IgD-negative memory B cell (primary cell): ENCODE measurements around the gene SUN3. TPM values are rescaled to one million over a fixed set of nuclear protein-coding genes. Genes with fewer than 3 reads are reported as not detected.
A peak's percentile ranks its signal among the peaks of the same experiment; 100 is the strongest.
"Not testable (repeated sequence)": the region's sequence is repeated elsewhere in the genome, so short reads cannot be mapped to it uniquely, and the experiment has no call there.

ENCODE experiments used
- H3K27ac Mint-ChIP-seq, 3 donors: one replicate each; pipeline ENCODE4 v1.8.0; 2020 to 2022; ENCODE audit warnings: mild to moderate bottlenecking in 3 of 3, mixed read lengths in 3 of 3, moderate library complexity in 1 of 3
- H3K27me3 Mint-ChIP-seq: one replicate; pipeline ENCODE4 v1.8.0; 2021; ENCODE audit warnings: mixed read lengths
- H3K36me3 Mint-ChIP-seq: one replicate; pipeline ENCODE4 v1.8.0; 2020; ENCODE audit warnings: mild to moderate bottlenecking, mixed read lengths
- H3K4me1 Mint-ChIP-seq, 3 donors: one replicate each; pipeline ENCODE4 v1.8.0; 2020 to 2022; ENCODE audit warnings: mixed read lengths in 3 of 3, mild to moderate bottlenecking in 1 of 3
- H3K4me3 Mint-ChIP-seq, 4 donors: one replicate each; pipeline ENCODE4 v1.8.0; 2020 to 2022; ENCODE audit warnings: mild to moderate bottlenecking in 4 of 4, mixed read lengths in 4 of 4, moderate library complexity in 3 of 4
- H3K9me3 Mint-ChIP-seq, 3 donors: one replicate each; pipeline ENCODE4 v1.8.0; 2020 to 2021; ENCODE audit warnings: mixed read lengths in 3 of 3, mild to moderate bottlenecking in 1 of 3
- polyA plus RNA-seq: library from polyadenylated mRNA; unstranded; fragments of 300-500 nt; fragmentation: Illumina TruSeq; gene quantifications from one replicate; pipeline ENCODE4 v1.2.3, GENCODE V29; 2021

Gene SUN3
- polyA plus RNA-seq, 1 donor from 2014 or later = not detected

DNA sequence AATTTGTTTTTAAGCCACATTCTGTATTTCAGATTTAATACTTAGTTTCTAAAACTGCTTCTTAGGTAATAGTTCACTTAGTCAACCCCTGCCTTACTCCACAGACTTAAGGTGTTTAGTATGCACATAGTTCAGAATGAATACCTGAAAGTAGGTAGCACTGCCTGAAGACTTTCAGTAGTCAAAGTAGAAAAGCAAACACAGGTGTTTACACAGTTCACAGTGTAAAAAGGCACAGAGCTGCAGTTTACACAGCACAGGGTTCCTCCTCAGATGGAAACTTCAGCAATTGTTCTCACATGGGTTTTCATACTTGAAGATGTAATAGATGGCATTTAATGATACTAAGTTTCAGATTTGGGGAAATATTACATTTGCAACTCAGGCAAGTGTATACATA is 77.5 kb downstream of the SUN3 start:
- Mint-ChIP-seq H3K36me3 (peaks cover 6% of the 10 kb centered on the region), H3K27me3 (no peaks in the 10 kb centered on the region), H3K9me3 (no peaks in the 10 kb centered on the region), H3K27ac (no peak overlapping the region), H3K4me3 (no peak overlapping the region), H3K4me1 (peaks cover 0 to 3% (median 0%) of the 10 kb centered on the region in 3 donors)

DNA sequence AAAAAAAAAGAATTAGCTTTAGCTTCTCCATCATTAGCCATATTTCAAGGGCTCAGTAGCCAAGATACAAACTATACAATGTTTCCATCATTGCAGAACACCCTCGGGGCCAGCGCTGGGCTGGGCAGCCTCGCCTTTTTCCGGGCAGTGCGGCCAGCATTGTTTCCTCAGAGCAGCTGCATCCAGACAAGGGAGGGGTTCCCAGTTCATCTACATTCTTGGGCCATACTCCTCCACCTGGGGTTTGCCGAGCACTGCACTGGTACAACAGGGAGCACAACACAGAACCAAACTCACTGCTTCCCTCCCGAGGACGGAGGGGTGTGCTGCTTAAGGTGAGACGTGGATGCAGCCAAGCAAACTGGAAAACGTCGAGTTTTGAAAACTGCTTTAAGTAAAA is 78.2 kb downstream of the SUN3 start:
- Mint-ChIP-seq H3K4me3 (peak overlapping the region in 1 of 4 donors; percentile 30), H3K36me3 (peaks cover 4% of the 10 kb centered on the region), H3K27ac (no peak overlapping the region), H3K4me1 (peaks cover 0 to 3% (median 0%) of the 10 kb centered on the region in 3 donors), H3K27me3 (peaks cover 3% of the 10 kb centered on the region), H3K9me3 (no peaks in the 10 kb centered on the region)

DNA sequence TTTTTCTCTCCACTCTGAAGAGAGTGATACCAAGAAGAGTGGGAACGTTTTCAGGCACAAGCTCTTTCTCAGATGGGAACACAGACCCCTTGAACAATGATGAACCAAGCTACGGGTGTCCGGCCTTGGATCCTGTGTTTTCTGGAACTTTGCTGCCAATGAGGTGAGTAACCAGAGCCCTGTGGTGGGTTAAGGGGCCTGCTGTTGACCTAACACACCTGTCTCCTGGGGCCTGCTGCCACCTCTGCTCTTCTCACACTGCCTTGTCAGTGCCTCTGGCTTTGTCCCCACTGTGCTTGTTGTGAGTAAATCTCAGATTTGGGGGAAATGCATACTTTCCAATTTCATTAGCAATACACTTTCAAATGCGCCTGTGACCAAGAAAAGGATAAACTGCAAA is 79.2 kb downstream of the SUN3 start:
- no peaks in the 10 kb centered on the region for H3K9me3 Mint-ChIP-seq
- H3K4me3 Mint-ChIP-seq = no peak overlapping the region
- H3K27me3 Mint-ChIP-seq = peaks cover 3% of the 10 kb centered on the region
- H3K27ac Mint-ChIP-seq = no peak overlapping the region
- H3K36me3 Mint-ChIP-seq = peaks cover 4% of the 10 kb centered on the region
- peaks cover 0 to 4% (median 3%) of the 10 kb centered on the region in 3 donors for H3K4me1 Mint-ChIP-seq

DNA sequence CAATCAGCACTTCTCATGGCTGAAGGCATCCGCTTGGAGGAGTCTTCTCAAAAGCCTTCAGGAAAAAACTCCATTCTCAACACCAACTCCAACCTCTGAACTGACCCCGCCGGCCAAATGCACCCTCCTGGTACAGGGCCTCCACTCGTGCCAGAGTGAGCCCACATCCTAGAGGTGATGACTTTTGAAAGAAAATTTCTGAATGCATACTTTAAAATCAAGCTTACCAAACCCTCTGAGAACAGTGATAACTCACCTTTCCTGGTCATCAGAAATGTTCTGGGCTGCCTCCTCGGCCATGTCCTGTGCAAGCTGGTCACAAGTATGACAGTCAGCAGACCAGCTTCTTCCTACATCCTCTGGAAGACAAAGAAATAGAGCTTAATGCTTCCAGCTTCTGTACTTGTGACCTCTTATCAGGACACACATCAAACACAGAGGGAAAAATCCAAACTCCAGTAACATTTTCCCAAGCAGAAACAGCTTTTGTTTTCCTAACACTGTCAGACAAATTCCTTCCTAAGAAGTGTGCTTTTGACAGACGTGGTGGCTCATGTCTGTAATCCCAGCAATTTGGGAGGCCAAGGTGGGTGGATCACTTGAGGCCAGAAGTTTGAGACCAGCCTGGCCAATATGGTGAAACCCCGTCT is 80.6 kb downstream of the SUN3 start, which contains the start of gene PKD1L1:
Gene PKD1L1 (minus strand): TSS at position 326 of the 650 bp plus-strand sequence. CDS start 26 bp downstream, at position 300.
- H3K36me3 Mint-ChIP-seq = no peaks in the 10 kb centered on the region
- no peak within 1 kb of the TSS for H3K4me3 Mint-ChIP-seq

DNA sequence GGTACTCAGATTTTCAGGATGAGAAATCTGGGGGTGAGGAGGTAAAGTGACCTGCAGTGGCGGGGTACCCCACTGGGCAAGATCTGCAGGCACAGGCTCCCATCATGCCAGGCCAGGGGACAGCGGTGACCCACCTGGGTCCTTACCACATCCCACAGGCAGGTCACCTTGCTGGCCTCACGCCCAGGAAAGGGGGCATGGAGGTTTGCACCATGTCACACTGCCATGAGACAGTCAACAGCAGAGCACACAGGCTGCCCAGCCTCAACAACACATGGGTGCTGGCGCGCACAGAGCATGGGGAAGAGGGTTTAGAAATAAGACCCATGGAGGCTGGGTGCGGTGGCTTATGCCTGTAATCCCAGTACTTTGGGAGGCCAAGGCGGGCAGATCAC is 81.6 kb downstream of the SUN3 start:
- H3K36me3 Mint-ChIP-seq = no peaks in the 10 kb centered on the region
- no peak overlapping the region for H3K27ac Mint-ChIP-seq
- H3K27me3 Mint-ChIP-seq = peaks cover 4% of the 10 kb centered on the region
- H3K9me3 Mint-ChIP-seq = no peaks in the 10 kb centered on the region
- H3K4me3 Mint-ChIP-seq = no peak overlapping the region
- peaks cover 0 to 4% (median 1%) of the 10 kb centered on the region in 3 donors for H3K4me1 Mint-ChIP-seq

More for the DNA sequence above, 80.6 kb downstream of the SUN3 start, which contains the start of gene PKD1L1:
- Mint-ChIP-seq H3K9me3 (no peaks in the 10 kb centered on the region), H3K27me3 (peaks cover 3% of the 10 kb centered on the region), H3K27ac (no peak within 1 kb of the TSS), H3K4me1 (peaks cover 0 to 4% (median 1%) of the 10 kb centered on the region in 3 donors)

DNA sequence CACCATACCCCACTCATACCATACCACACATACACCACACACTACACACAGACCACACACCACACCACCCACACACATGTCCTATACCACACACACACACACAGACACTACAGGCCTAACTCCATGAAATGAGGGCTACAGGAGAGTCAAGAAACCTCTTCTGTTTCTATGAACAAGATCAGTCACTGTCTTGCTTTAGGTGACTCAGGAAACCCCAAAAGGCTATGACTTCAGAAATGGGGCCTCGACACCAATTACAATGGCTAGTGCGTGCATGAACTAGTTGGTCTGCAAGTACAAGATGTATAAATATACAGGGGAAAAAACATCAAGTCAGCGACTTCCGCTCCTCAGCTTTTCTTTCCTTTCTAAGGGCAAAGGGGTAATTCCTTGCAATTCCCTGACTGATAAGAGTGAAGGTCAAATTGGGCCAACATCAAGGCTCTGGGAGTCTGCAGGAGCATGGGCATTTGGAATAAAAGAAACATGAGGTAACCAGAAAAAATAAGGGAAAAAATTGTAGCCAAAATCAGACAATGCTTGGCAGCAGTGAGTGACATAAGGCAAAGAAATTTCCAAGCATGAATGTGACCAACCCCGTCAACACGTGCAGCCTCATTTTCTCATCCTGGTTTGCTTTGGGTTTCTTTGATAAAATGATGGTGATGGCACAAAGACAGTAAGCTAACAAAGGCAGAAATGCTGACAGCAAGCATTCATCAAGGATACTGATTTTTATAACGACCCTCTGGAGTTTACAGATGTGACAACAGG is 82.1 kb downstream of the SUN3 start:
- H3K4me1 Mint-ChIP-seq = peaks cover 0 to 4% (median 1%) of the 10 kb centered on the region in 3 donors
- no peaks in the 10 kb centered on the region for H3K9me3 Mint-ChIP-seq
- H3K27me3 Mint-ChIP-seq = peaks cover 4% of the 10 kb centered on the region
- H3K36me3 Mint-ChIP-seq = no peaks in the 10 kb centered on the region
- H3K4me3 Mint-ChIP-seq = no peak overlapping the region
- H3K27ac Mint-ChIP-seq = no peak overlapping the region

DNA sequence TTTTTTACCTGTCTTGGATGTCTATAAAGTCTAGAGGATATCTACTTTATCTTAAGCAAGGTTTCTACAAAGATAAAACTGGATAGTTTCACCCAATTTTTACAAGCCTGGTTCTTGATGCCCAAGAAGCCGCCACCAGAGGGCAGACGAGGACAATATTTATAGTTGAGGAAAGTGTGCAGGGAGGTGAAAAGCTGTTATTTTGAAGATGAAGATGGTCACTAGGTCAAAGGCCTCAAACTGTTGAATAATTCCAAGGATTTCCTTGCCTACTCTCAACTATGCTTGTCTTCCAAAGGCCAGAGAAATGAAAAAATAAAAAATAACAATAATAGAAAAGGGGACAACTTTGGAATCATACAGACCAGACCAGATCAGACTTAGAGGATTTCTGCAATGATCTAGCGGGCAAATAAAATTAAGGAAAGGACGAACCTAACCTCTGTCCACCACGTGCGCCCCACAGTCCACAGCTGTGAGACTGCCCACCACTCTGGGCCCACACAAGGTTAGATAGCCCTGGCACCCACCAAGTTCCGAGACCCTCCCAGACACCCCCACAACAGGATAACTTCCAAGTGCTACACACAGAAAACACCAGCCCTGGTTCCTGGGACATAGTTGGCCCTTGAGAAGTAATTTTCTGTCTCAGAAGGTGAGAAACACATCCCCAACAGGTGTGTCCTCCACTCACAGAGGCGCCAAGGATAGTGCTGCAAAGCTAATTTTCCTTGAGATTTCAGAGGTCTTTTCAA is 83.5 kb downstream of the SUN3 start:
- peaks cover 4% of the 10 kb centered on the region for H3K27me3 Mint-ChIP-seq
- no peak overlapping the region for H3K4me3 Mint-ChIP-seq
- H3K27ac Mint-ChIP-seq = peak overlapping the region in 1 of 3 donors; percentile 67
- no peaks in the 10 kb centered on the region for H3K36me3 Mint-ChIP-seq
- no peaks in the 10 kb centered on the region for H3K9me3 Mint-ChIP-seq
- H3K4me1 Mint-ChIP-seq = peaks cover 0 to 4% (median 1%) of the 10 kb centered on the region in 3 donors

DNA sequence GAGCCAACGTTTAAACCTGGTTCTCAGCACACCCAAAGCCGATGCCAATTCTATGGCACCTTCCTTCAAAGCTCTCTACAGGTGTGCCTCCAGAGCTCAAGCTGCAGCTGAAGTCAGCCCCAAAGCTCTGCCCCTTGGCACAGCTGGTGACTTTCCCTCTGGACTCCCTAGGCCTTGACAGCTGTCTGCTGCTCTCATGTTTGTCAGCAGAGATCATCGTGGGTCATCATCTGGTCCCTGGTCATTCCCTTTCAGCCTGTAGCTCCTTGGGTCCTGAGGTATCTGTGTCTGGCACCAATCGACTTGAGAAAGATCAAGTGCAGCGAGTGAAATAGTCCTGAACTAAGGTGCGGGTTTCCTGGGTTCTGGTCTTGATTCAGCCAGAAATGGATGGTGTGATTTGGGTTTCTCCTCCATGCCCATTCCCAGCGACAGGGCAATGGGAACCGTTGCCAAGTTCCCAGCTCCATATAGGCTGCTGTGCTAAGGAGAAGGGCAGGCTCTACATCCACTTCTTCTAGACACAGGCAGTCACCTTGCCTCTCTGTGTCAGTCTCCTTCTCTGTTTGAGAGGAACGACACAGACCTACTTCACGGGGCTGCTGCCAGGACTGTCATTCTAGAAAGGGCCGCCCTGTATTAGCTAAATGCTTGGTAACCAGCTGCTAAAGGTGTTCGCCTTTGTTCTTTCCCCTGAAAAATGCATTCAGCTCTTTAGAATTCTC is 84.2 kb downstream of the SUN3 start:
- peak overlapping the region in 1 of 4 donors; percentile 17 for H3K4me3 Mint-ChIP-seq
- no peaks in the 10 kb centered on the region for H3K36me3 Mint-ChIP-seq
- H3K9me3 Mint-ChIP-seq = no peaks in the 10 kb centered on the region
- peaks cover 0 to 4% (median 1%) of the 10 kb centered on the region in 3 donors for H3K4me1 Mint-ChIP-seq
- H3K27ac Mint-ChIP-seq = peak overlapping the region in 1 of 3 donors; percentile 63
- peaks cover 4% of the 10 kb centered on the region for H3K27me3 Mint-ChIP-seq

DNA sequence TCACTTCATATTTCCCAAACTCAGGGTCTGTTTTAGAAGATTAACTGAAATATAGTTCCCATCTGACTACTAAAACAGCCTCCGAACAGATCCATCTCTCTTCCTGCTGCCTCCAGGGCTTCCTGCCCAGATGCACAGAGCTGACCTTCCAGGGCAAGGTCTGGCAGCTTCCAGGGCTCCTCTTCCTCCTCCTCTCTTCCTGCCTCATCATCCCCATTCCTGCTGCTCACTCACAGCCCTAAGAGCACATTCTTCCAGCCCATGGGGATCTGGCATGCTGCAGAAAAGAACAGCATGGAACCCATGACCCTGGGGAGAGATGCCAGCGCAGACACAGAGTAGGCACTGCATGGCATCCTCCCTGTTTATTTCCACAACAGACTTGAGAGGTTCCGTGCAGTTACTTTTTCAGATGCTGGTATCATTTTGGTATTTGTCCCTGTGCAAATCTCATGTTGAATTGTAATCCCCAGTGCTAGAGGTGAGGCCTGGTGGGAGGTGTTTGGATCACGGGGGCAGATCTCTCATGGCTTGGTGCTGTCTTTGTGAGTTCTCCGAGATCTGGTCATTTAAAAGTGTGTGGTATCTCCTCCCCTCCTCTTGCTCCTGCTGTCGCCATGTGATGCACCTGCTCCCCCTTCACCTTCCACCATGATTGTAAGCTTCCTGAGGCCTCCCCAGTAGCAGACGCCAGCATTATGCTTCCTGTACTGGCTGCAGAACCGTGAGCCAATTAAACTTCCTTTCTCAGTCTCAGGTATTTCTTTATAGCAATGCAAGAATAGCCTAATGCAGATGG is 85.0 kb downstream of the SUN3 start:
- peaks cover 3 to 7% (median 6%) of the 10 kb centered on the region in 3 donors for H3K4me1 Mint-ChIP-seq
- H3K27ac Mint-ChIP-seq = no peak overlapping the region
- no peaks in the 10 kb centered on the region for H3K9me3 Mint-ChIP-seq

DNA sequence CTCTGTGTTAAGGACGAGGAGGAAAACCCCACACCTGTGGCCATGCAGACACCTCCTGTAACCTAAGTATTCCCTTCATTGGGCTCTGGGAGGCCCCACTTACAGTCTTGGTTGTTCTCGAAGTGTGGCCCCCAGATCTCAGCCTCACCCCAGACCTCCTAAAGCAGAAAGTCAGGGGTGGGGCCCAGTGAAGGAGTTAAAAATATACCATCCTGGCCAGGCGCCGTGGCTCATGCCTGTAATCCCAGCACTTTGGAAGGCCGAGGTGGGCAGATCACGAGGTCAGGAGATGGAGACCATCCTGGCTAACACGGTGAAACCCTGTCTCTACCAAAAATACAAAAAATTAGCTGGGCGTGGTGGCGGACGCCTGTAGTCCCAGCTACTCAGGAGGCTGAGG is 86.3 kb downstream of the SUN3 start:
- Mint-ChIP-seq H3K4me1 (peaks cover 15 to 18% (median 17%) of the 10 kb centered on the region in 3 donors), H3K27ac (peak overlapping the region in 1 of 3 donors; percentile 27)
- not testable (repeated sequence) for H3K27me3 Mint-ChIP-seq, H3K36me3 Mint-ChIP-seq, H3K4me3 Mint-ChIP-seq, H3K9me3 Mint-ChIP-seq

More for the DNA sequence above, 85.0 kb downstream of the SUN3 start:
- Mint-ChIP-seq H3K36me3 (no peaks in the 10 kb centered on the region), H3K27me3 (peaks cover 4% of the 10 kb centered on the region), H3K4me3 (no peak overlapping the region)

DNA sequence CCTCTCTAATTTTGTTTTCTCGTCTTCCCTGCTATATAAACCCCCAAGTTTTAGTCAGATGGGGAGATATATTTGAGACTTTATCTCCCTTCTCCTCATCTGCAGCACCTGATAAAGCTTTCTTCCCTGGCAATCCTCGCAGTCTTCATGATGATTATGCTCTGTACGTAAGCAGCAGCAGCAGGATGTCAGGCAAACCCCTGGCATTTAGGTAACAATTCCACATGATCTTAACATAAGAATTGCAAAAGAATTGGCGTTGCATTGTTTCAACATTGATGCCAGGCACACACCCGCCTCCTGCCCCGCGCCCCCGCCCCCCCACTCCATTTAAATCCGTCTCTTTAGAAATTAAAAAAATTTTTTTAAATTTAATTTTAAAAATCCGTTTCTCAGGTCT is 86.8 kb downstream of the SUN3 start:
- no peak overlapping the region for H3K4me3 Mint-ChIP-seq
- no peaks in the 10 kb centered on the region for H3K36me3 Mint-ChIP-seq
- H3K27me3 Mint-ChIP-seq = peaks cover 4% of the 10 kb centered on the region
- H3K27ac Mint-ChIP-seq = no peak overlapping the region
- peaks cover 20 to 23% (median 22%) of the 10 kb centered on the region in 3 donors for H3K4me1 Mint-ChIP-seq
- H3K9me3 Mint-ChIP-seq = no peaks in the 10 kb centered on the region

DNA sequence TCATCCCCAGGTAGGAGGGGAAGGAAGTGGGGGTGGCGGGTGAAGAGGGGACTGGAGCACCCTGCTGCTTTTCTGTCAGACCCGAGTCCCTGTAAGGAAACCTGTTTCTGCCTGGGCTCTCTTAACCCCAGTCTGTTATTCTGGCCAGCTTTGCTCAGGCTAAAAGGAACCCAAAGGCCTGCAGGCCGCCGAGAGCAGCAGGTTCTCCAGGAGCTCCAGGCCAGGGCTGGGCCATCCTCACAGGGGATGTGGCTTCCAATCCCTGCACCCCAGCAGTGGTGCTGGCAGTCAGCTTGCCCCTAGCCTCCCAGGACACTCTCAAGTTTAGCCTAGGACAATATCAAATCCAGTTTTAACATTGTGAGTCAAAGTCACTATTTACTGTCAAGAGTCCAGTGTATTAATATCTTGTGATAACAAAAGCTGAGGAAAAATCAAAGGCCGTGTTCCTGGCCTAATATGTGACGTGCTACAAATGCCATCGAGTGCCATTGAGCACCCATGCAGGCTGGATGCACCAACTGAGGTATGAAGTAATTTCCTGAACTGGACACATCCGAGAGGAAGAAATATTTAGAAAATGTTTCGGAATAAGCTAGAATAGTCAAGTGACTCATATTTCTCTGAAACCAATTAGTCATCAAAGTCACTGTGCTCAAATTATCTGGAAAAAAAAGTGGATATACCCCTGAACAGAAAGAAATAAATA is 87.6 kb downstream of the SUN3 start:
- no peaks in the 10 kb centered on the region for H3K9me3 Mint-ChIP-seq
- no peaks in the 10 kb centered on the region for H3K36me3 Mint-ChIP-seq
- peaks cover 27% of the 10 kb centered on the region in 3 donors for H3K4me1 Mint-ChIP-seq
- peaks cover 4% of the 10 kb centered on the region for H3K27me3 Mint-ChIP-seq
- H3K27ac Mint-ChIP-seq = no peak overlapping the region
- H3K4me3 Mint-ChIP-seq = no peak overlapping the region
